GM18870 (cell line): Measurements from ENCODE around the gene HNRNPM.

Experiments
- ATAC-seq: cut with Tn5 transposase; IDR thresholded peaks from one replicate; pipeline ENCODE4 v1.9.1; 2021; ENCODE audit warnings: moderate library complexity; ENCODE audit not compliant: unreplicated experiment

The HNRNPM gene

DNA sequence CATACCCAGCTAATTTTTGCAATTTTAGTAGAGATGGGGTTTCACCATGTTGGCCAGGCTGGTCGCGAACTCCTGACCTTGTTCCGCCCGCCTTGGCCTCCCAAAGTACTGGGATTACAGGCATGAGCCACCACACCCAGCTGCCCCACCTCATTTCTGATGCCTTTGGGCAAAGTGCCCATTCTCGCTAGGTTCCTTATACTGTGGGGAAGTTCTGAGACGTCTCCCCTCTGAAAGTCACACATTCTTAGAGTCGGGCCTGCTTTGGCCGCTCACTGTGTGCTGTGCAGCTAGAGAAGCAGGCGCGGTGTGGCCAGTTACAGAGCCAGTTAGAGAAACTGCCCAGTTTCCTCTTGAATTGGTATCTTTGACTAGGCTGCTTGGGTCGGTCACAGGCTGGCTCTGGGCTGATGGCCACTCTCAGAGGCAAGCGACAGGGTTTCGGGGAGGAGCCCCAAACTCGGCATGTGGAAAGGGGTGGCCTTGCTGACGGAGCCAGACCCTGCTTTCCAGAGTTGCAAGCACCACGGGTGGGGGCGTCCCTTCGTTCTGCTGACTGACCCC lies 39.6 kb downstream of the HNRNPM start:
- ATAC-seq: no peak

DNA sequence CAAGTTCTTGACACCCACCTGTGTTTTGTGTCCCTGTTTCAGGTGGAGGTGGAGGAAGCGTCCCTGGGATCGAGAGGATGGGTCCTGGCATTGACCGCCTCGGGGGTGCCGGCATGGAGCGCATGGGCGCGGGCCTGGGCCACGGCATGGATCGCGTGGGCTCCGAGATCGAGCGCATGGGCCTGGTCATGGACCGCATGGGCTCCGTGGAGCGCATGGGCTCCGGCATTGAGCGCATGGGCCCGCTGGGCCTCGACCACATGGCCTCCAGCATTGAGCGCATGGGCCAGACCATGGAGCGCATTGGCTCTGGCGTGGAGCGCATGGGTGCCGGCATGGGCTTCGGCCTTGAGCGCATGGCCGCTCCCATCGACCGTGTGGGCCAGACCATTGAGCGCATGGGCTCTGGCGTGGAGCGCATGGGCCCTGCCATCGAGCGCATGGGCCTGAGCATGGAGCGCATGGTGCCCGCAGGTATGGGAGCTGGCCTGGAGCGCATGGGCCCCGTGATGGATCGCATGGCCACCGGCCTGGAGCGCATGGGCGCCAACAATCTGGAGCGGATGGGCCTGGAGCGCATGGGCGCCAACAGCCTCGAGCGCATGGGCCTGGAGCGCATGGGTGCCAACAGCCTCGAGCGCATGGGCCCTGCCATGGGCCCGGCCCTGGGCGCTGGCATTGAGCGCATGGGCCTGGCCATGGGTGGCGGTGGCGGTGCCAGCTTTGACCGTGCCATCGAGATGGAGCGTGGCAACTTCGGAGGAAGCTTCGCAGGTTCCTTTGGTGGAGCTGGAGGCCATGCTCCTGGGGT lies 41.0 kb downstream of the HNRNPM start:
- ATAC-seq: no peak

DNA sequence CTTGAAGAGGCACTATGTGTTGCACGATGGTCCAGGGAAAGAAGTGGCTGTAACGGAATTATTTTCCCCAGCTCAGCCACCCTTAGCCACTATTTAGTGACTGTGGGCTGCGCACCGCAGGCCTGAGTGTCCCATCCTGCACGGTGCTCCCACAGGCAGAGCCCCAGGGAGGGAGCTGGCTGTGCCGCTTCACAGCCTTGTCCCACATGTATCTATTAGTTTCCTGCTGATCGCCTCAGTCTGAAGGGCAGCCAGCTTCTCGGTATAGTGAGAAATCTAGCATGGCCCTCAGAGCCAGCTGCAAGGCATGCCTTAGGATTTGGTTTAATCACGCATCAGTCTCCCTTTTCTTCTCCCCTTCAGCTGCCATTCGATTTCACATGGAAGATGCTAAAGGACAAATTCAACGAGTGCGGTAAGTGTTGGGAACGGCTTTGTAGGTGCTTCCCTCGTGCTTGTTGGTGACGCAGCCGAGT lies 41.9 kb downstream of the HNRNPM start:
- ATAC-seq: no peak

DNA sequence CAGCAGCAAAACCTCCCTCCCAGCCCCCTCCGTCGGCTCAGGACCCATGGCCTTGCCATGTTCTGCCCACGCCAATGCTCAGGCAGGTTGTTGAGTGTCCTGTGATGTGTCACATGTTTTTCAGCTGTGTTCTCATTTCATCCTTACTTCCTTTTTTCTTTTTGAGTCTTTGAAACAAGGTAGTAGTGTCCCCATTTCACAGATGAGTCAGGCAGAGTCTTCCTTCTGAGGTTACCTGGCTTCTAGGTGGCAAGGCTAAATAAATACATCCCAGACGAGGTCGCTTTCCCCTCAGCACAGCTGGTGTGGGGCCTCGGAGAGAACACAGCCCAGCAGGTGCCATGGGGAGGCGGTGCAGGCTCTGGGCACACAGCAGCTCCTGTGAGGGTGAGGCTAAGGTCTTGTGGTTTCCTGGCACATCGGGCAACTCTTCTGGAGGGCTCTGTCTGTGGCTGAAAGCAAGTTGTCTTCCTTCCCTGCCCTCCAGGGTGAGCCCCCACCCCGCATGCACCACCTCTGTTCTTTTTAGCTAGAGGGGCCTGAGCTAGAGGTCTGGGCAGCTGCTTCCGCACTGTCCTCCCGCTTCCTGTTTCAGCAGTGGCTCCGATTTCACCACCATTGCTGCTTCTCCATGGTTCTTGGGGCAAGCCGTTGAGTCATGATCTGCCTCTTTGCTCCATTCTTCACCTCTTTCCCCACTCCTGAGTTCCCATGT lies 42.5 kb downstream of the HNRNPM start:
- no peak for ATAC-seq

DNA sequence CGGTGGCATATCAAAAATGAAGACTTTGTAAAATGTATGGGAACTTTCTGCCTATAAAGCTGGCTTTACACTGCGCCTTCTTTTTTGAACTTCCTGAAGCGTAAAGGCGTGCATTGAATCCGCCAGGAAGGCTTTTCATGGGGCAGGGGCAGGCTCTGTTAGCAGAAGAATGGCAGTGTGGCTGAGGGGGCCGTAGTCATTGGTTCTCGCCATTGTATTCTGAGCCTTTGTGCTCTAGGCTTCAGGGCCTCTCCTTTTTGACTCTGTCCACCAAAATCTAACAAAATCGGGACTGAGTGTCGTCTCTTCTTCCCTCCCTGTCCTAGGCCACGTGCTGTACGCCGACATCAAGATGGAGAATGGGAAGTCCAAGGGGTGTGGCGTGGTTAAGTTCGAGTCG lies 43.6 kb downstream of the HNRNPM start:
- no peak for ATAC-seq

DNA sequence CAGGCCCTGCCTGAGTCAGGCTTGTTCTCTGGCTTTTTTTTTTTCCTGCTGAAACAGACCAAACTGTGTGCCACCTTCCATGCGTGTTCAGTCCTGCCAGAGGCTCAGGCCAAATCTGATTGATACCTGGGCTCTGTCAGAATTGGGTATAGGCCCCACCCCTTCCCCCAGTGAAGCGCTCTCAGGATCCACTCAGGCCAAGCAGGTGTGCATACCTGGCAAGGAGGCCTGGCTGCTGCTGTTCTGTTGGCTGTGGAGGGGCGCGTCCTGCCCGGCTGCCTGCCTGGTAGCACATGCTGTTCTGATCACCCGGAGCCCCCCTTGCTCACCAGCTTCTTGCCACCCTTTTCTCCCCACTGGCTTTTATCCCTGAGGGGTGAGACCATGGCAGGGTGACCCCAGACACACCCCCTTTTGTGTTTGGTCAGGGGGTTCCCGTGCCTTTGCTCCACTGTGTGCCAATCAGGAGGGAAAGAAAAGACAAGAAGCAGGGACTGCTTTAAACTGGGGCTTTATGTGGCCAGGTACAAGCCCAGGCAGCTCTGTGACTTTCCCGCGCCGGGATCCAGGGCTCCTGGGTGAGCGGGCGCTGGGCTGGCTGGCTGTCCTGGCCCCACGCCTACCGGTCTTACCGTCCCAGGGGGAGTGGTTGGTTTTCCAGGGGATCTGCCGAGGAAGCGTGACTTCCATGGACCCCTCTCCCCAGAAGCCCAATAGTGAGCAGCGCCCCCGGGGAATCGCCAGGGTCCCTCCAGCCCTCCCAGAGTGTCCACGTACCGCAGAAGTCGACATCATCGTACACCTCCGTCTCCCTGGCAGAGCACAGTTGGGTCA lies 45.0 kb downstream of the HNRNPM start:
- no peak for ATAC-seq

DNA sequence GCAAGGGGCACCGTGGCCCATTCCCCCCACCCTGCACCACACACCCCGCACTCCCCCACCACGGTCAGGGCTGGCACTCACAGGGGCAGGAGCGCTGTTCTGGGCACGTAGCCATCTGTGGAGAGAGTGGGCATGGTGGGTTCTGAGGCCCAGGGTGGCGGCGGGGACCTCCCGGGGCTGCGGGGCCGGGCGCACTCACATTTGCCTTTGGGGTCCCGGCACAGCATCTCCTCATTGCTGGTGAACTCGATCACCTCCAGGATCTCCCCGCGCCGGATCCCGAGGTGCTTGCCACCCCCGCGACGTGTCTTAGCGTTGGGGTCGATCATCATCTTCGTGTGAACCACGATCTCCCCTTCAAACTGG lies 45.6 kb downstream of the HNRNPM start:
- no peak for ATAC-seq

DNA sequence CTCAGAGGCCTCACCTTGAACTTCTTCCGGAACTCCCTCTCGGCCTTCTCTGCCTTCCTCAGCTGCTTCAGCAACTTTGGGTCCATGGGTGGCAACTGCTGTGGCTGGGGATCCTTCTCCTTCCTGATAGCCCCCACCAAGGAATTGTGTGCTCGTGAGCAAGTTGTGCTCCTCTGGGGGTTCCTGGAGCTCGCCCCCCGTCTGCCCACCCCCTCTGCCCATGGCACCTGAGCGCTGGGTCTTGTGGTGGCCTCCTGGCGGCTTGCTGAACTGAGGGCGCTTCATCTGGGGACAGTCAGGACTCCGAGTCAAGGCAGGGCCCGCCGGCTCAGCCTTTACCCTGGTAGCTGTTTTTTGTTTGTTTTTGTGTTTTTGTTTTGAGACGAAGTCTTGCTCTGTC lies 46.1 kb downstream of the HNRNPM start:
- no peak for ATAC-seq

DNA sequence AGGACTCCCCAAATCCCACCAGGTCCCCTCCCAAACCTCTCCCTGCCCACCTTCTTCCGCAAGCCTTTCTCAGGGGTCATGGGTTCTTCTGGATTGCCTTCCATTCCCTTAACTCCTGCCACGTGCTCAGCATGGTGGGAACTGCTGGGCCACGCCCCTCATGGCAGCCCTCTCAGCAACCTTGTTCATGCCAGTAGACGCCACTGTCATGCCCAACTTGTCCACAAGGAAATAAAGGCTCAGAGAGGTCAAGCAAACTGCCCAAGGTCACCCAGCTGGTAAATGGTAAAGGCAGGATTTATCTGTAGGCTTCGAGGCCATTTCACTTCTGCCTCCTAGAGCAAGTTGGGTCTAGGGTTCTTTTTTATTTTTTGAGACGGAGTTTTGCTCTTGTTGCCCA lies 46.8 kb downstream of the HNRNPM start:
- no peak for ATAC-seq

DNA sequence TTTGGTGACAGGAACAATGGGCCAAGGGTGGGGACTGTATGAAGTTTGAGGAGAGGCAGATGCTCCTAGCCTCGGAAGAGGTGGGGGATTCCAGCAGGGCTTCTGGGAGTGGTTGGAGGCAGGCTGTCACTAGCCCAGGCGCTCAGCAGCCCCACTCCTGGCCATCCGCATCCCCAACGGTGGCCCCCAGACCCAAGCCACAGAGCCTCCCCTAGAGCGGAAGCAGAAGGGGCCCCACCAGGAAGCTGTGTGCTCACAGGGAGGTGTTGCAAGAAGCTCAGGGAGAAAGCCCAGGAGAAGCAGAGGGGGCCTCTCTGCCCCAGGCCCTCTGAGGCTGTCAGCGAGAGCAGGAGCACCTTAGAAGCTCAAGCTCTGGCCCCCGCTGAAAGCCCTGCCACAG lies 49.4 kb downstream of the HNRNPM start:
- no peak for ATAC-seq

DNA sequence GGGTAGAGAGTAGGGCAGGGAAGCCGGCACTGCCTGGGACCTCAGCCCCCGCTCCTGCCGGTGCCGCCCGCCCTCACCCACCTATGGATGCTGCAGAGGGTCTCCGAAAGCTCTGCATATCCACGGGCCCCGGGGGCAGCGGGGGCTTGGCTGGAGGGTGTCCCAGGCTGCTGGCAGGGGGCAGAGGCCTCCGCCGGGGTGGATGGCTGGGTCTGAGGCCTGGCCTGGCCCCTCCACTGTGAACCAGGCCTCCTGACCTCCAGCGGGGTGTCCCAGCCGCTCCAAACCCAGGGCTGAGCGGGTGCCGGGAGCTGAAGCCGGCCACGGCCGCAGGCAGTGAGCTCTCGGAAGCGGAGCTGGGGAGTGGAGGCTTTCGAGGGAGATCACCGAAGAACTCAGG lies 53.5 kb downstream of the HNRNPM start:
- no peak for ATAC-seq

DNA sequence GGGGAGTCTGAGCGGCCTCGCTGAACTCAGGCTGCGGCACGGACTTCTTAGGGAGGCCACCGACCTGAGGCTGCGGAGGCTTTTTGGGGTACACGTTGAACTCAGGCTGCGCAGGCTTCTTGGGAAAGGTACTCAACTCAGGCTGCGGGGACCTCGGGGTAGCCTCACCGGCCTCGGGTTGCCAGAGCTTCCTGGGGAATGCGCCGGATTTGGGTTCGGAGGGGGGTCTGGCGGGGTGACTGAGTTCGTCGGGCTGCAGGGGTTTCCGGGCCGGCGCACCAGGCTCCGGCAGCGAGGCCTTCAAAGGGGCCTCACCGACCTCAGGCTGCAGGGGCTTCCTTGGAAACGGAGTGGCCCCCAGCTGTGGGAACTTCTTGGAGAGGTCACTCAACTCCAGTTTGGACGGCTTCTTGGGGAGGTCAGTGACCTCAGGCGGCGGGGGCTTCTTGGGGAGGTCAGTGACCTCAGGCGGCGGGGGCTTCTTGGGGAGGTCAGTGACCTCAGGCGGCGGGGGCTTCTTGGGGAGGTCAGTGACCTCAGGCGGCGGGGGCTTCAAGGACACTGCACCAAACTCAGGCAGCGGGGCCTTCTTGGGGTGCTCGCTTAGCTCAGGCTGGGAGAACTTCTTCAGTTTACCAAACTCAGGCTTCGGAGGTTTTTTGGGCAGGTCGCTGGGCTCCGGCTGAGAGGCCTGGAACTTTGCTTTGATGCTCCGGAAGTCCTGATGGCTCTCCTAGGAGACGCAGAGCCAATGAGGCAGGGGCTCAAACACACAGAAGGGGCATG lies 54.5 kb downstream of the HNRNPM start:
- no peak for ATAC-seq

DNA sequence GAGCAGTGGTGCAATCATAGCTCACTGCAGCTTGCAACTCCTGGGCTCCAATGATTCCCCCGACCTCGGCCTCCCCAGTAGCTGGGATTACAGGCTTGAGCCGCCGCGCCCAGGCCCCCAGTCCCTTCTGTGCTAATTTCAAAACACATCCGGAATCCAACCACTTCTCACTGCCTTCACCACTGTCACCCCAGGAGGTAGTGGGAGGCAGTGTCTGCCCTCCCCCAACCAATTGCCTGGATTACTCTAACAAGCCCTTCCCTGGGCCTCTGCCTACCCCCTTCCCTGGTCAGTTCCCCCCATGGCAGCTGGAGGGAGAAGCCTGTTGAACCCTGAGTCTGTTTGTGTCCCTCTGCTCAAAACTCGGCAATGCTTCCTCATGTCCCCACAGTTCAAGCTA lies 55.4 kb downstream of the HNRNPM start:
- ATAC-seq: no peak

DNA sequence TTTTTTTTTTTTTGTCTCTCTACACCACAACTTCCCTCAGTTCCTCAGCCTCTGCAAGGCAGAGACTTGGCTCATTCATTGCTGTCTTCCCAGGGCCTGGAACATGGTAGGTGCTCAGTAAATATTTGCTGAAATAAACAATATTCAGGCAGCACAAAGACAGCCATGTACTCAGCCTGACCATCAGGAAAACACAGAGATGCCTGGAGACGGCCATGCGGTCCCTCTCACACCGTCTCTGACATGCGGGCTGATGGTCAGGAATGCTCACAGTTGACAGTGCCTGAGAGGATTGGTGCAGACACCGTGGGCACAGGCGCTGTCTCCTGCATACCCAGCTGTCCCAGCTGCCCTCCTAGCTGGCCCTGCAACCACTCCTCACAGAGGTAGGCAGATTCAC lies 56.7 kb downstream of the HNRNPM start:
- ATAC-seq: no peak

DNA sequence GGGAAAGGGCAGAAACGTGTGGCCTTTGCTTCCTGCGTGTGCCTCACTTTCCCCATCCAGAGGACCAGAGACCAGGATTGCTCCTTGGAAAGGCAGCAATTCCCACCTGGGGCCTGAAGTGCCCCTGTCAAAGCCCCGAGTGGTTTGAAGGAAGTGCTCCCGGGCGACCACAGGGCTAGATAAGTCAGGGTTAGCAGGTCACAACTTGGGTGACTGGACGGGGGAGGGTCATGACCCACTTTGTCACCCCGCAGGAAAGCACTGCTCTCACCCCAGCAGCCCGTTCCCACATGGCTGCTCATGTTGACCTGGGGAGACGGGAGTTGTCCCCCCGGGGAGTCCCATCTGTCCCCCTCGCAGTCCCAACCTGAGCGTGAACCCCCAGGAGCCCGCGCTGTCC lies 57.2 kb downstream of the HNRNPM start:
- ATAC-seq: no peak

DNA sequence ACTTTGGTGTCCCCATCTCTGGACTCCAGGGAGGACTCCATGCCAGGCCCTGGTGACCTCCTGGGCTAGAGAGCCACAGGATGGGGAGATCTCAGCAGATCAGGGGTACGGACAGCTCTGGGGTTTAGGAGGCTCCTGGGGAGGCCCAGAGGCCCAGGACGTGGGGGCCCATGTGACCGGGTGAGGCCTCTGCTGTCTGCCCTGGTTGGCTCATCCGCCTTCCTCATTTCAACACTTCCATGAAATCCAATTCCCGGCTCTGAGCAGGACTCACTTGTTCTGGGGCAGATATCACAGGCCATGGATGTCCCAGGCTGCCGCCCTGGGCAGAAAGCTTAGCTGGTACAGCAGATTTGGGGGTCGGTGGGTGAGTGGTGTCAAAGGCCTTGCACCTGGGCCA lies 58.7 kb downstream of the HNRNPM start:
- ATAC-seq: no peak

DNA sequence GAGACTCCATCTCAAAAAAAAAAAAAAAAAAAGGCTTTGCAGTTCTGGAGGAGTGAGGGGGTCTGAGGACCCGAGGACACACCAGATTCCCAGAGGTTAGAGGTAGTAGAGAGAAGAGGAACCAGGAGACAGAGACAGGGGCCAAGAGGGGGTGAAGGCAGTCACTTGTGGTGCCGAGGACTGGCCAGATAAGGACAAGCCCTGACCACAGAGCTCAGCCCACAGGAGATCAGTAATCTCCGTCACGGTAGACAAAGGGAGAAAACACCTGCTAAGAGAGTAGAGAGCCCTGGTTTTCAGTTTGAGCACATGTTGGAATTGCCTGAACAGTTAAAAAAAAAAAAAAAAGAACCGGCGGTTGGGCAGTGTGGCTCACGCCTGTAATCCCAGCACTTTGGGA lies 59.4 kb downstream of the HNRNPM start:
- no peak for ATAC-seq

DNA sequence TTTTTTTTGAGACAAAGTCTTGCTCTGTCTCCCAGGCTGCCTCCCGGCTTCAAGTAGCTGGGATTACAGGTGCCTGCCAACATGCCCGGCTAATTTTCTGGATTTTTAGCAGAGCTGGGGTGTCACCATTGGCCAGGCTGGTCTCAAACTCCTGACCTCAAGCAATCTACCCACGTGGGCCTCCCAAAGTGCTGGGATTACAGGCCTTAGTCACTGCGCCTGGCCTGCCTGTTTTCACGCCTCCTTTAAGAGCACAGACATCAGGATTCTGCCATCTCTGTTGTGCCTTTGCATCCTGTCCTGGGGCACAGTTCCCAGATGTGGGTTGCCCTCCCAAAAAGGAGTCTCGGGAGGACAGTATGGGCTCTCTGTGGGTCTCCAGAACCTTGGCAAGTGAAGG lies 60.1 kb downstream of the HNRNPM start:
- ATAC-seq: no peak

DNA sequence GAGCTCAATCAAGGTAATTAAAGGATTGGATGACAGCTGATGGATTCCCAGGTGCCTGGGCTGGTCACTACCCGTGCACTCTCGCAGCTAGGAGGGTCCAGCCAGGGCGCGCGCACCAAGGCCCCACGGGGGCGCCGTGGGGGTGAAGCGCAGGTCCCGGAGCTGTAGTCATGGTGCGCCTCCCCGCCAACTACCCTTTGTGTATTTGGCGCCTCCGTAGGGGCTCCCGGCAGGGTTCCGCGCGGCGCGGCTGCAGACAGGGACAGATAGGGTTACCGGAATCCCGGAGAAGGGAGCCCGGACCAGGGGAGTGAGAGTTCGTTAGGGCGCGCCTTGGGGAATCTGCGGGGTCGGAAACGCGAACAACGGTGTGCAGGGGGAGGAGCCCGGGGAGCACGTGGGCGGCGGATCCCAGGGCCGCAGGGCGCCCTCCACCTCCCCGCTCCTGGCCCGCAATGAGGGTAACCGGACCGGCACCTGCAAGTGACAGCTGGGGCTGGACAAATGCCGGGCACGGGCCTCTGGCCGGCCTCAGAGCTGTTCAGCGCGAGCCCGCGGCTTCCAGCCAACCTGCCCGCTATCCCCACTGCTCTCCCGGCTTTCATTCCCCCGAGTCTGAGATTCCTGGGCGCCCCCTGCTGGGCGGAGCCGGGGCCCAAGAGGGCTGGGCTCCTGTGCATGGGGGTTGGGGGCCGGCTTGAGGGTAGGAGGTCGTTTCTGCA lies 61.1 kb downstream of the HNRNPM start:
- no peak for ATAC-seq

DNA sequence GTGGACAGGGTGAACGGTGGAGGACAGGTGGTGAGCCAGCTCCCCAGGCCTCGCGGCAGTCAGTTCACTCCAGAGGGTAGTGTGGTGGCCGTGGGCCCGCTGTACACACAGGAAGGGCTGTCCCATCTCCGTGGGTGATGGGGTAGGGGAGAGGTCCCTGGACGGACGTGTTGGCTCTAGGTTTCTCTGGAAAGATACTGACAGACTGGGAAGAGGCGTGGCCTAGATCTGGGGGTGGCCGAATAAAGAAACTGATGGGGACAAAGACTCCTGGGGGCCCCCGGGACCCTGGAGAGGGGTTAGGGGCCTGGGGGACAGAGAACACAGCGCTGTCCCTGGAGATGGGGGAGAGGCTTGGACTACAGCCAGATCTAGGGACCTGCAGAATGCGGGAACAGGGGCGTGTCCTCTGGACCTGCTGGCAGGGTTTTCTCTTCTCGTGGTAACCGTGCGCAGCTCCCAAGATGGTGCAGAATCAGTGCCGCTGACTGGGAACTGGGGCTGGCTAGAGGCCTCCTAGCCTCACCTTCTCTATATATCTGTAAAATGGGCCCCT lies 61.7 kb downstream of the HNRNPM start:
- ATAC-seq: no peak
